ENCODE measurements around the gene RANBP9. TPM values are rescaled to one million over a fixed set of nuclear protein-coding genes. Genes with fewer than 3 reads are reported as not detected.

The RANBP9 gene
- total and polyA plus RNA-seq, 9 of the 15 experiments (the other 6 are each of a cell fraction or from before 2014, with no cell fraction given): 27.5 to 130 (median 61.5) TPM

- TF ChIP-seq, protein P1, sequence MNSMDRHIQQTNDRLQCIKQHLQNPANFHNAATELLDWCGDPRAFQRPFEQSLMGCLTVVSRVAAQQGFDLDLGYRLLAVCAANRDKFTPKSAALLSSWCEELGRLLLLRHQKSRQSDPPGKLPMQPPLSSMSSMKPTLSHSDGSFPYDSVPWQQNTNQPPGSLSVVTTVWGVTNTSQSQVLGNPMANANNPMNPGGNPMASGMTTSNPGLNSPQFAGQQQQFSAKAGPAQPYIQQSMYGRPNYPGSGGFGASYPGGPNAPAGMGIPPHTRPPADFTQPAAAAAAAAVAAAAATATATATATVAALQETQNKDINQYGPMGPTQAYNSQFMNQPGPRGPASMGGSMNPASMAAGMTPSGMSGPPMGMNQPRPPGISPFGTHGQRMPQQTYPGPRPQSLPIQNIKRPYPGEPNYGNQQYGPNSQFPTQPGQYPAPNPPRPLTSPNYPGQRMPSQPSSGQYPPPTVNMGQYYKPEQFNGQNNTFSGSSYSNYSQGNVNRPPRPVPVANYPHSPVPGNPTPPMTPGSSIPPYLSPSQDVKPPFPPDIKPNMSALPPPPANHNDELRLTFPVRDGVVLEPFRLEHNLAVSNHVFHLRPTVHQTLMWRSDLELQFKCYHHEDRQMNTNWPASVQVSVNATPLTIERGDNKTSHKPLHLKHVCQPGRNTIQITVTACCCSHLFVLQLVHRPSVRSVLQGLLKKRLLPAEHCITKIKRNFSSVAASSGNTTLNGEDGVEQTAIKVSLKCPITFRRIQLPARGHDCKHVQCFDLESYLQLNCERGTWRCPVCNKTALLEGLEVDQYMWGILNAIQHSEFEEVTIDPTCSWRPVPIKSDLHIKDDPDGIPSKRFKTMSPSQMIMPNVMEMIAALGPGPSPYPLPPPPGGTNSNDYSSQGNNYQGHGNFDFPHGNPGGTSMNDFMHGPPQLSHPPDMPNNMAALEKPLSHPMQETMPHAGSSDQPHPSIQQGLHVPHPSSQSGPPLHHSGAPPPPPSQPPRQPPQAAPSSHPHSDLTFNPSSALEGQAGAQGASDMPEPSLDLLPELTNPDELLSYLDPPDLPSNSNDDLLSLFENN (IDR thresholded peaks at IDR 0.05; ENCODE audit: low read depth in 2 of 2, low read length in 2 of 2): no peak
- no peak for TF ChIP-seq SMC3 (conservative IDR thresholded peaks at IDR 0.05; ENCODE audit: insufficient read depth, low read depth, low read length)
- TF ChIP-seq ZNF280B (CRISPR knock-in tag; IDR thresholded peaks at IDR 0.05): no peak
- TF ChIP-seq, protein P2, sequence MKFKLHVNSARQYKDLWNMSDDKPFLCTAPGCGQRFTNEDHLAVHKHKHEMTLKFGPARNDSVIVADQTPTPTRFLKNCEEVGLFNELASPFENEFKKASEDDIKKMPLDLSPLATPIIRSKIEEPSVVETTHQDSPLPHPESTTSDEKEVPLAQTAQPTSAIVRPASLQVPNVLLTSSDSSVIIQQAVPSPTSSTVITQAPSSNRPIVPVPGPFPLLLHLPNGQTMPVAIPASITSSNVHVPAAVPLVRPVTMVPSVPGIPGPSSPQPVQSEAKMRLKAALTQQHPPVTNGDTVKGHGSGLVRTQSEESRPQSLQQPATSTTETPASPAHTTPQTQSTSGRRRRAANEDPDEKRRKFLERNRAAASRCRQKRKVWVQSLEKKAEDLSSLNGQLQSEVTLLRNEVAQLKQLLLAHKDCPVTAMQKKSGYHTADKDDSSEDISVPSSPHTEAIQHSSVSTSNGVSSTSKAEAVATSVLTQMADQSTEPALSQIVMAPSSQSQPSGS (CRISPR knock-in tag; IDR thresholded peaks at IDR 0.05): no peak
- TF ChIP-seq TRIM28 (IDR thresholded peaks at IDR 0.05): peak; percentile 35; the same call in 1 of the 2 replicates
- TF ChIP-seq, protein P3, sequence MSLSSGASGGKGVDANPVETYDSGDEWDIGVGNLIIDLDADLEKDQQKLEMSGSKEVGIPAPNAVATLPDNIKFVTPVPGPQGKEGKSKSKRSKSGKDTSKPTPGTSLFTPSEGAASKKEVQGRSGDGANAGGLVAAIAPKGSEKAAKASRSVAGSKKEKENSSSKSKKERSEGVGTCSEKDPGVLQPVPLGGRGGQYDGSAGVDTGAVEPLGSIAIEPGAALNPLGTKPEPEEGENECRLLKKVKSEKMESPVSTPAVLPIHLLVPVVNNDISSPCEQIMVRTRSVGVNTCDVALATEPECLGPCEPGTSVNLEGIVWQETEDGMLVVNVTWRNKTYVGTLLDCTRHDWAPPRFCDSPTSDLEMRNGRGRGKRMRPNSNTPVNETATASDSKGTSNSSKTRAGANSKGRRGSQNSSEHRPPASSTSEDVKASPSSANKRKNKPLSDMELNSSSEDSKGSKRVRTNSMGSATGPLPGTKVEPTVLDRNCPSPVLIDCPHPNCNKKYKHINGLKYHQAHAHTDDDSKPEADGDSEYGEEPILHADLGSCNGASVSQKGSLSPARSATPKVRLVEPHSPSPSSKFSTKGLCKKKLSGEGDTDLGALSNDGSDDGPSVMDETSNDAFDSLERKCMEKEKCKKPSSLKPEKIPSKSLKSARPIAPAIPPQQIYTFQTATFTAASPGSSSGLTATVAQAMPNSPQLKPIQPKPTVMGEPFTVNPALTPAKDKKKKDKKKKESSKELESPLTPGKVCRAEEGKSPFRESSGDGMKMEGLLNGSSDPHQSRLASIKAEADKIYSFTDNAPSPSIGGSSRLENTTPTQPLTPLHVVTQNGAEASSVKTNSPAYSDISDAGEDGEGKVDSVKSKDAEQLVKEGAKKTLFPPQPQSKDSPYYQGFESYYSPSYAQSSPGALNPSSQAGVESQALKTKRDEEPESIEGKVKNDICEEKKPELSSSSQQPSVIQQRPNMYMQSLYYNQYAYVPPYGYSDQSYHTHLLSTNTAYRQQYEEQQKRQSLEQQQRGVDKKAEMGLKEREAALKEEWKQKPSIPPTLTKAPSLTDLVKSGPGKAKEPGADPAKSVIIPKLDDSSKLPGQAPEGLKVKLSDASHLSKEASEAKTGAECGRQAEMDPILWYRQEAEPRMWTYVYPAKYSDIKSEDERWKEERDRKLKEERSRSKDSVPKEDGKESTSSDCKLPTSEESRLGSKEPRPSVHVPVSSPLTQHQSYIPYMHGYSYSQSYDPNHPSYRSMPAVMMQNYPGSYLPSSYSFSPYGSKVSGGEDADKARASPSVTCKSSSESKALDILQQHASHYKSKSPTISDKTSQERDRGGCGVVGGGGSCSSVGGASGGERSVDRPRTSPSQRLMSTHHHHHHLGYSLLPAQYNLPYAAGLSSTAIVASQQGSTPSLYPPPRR (CRISPR knock-in tag; IDR thresholded peaks at IDR 0.05; ENCODE audit: borderline replicate concordance): no peak
- no peak for TF ChIP-seq ZNF165 (CRISPR knock-in tag; IDR thresholded peaks at IDR 0.05; ENCODE audit: borderline replicate concordance)
- no peak for TF ChIP-seq STAG1 (CRISPR knock-in tag; IDR thresholded peaks at IDR 0.05; ENCODE audit: borderline replicate concordance)
- TF ChIP-seq, protein P4, sequence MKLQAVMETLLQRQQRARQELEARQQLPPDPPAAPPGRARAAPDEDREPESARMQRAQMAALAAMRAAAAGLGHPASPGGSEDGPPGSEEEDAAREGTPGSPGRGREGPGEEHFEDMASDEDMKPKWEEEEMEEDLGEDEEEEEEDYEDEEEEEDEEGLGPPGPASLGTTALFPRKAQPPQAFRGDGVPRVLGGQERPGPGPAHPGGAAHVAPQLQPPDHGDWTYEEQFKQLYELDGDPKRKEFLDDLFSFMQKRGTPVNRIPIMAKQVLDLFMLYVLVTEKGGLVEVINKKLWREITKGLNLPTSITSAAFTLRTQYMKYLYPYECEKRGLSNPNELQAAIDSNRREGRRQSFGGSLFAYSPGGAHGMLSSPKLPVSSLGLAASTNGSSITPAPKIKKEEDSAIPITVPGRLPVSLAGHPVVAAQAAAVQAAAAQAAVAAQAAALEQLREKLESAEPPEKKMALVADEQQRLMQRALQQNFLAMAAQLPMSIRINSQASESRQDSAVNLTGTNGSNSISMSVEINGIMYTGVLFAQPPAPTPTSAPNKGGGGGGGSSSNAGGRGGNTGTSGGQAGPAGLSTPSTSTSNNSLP (IDR thresholded peaks at IDR 0.05; ENCODE audit: borderline replicate concordance, low read depth, low read length): 0 out of 2 replicates have a peak, but pooled peaks have one; percentile 70
- TF ChIP-seq, protein P5, sequence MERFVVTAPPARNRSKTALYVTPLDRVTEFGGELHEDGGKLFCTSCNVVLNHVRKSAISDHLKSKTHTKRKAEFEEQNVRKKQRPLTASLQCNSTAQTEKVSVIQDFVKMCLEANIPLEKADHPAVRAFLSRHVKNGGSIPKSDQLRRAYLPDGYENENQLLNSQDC (CRISPR knock-in tag; IDR thresholded peaks at IDR 0.05): no peak
- no peak for TF ChIP-seq TCF7L2 (IDR thresholded peaks at IDR 0.05; ENCODE audit: low read depth, low read length)
- no peak for TF ChIP-seq HMGN3 (IDR thresholded peaks at IDR 0.05; ENCODE audit: borderline replicate concordance, extremely low read depth, insufficient read length, low read depth, low read length)
These were observed 37.0 kb downstream of the RANBP9 start (continued) for GRCh38 chr6:13674533-13675190.

Data from K562 (cell line).